K562 (cell line): ENCODE results near the gene LDB2.

Experiments
- CREM ChIP-seq: IDR thresholded peaks from 2 replicates; pipeline ENCODE4 v1.6.1; 2014; ENCODE audit warnings: antibody characterized with exemption, low read depth
- LARP7 ChIP-seq: fragments of 450-650 bp; IDR thresholded peaks from 2 replicates; pipeline ENCODE4 v1.6.1; 2016
- POLR2AphosphoS5 ChIP-seq: IDR thresholded peaks from 2 replicates; pipeline ENCODE4 v1.6.1; 2011; ENCODE audit warnings: mild to moderate bottlenecking, low read depth, low read length, moderate library complexity; ENCODE audit not compliant: control insufficient read depth, insufficient read depth
- RFX5 ChIP-seq: IDR thresholded peaks from 2 replicates; pipeline ENCODE4 v1.6.1; 2011; ENCODE audit warnings: low read depth, mild to moderate bottlenecking, improper control_type of control experiment, low read length
- TF ChIP-seq, protein P1 (sequence below): fragments of 450-650 bp; formaldehyde crosslinking; IDR thresholded peaks from 2 replicates; pipeline ENCODE4 v1.4.0; 2020; ENCODE audit warnings: mild to moderate bottlenecking, mixed read lengths

GRCh38 chr4:16687845-16688244, 210.6 kb downstream of the LDB2 start:
- TF ChIP-seq RFX5 (no peak), LARP7 (no peak), POLR2AphosphoS5 (no peak), CREM (no peak)
- TF ChIP-seq, protein P1, sequence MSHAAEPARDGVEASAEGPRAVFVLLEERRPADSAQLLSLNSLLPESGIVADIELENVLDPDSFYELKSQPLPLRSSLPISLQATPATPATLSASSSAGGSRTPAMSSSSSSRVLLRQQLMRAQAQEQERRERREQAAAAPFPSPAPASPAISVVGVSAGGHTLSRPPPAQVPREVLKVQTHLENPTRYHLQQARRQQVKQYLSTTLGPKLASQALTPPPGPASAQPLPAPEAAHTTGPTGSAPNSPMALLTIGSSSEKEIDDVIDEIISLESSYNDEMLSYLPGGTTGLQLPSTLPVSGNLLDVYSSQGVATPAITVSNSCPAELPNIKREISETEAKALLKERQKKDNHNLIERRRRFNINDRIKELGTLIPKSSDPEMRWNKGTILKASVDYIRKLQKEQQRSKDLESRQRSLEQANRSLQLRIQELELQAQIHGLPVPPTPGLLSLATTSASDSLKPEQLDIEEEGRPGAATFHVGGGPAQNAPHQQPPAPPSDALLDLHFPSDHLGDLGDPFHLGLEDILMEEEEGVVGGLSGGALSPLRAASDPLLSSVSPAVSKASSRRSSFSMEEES (CRISPR knock-in tag), result no peak
